ENCODE measurements around the gene RIC1.
"Not testable (repeated sequence)": the region's sequence is repeated elsewhere in the genome, so short reads cannot be mapped to it uniquely, and the experiment has no call there.

Gene RIC1

GRCh38 chr9:5735072-5735471 lies 106.2 kb downstream of the RIC1 start:
- no peak for DNase-seq

DNA sequence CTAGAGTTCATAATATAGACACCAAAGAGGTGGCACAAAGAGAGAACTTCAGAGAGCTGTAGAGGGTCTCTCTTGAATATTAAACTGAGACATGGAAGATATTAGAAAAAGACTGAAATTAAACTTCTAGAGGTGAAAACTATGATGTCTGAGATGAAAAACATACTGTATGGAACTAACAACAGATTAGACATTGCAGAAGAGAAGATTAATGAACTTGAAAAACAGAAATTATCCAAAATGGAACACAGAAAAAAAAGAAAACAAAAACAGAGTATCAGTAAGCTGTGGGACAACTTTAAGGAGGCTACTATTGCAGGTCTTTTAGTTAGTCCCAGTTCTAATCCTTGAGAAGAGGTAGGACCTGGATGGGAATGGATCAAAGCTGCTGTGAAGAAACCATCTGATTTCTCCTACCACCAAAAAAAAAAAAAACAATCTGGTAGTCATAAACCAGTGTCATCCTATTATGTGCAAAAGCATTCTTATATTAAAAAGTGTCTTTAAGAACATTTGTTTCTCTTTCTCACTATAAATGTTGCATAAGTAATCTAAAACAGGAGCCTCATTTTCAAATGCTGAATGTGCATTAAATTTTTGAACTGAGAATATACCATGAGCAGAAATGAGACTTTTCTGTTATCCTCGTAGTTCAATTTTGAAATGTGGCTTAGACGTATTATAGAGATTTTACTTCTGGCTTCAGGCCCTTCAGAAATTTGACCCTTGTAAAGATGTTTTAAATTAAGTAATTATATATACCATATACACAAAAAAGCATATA lies 107.8 kb downstream of the RIC1 start:
- no peak for DNase-seq

DNA sequence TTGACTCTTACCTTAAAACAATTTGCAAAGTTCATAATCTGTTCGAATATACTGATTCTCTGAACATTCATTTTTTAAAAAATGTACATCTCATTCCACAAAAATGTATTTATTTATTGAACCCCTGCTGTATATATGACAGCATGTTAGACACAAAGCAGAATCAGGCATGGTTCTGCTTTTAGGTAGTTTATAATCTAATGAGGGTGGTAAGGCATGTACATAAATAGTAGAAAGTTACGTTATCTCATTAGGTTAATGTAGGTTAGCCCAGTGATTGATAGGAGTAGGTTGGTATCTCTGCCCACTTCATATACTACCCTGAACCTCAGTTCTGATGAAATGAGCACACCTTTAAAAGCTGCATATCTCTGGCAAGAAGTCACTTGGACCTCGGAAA lies 114.2 kb downstream of the RIC1 start:
- no peak for DNase-seq

DNA sequence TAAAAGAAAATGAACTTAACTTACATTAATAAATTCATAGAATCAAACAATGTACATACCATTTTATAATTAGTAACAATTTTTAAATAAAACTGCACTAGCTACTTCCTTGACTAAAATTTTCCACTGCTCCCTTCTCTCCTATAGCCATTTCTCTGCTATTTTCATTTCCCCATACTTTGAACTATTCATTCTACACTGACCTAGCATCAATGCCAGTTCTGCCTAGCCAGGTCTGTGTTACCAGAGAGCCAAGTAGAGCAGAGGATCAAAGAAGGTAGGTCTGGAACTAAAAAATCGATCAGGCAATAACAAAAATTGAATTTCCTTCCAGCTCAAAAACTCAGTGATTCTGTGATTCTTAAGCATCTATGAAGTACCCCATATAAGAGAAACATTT lies 119.5 kb downstream of the RIC1 start:
- DNase-seq: no peak

DNA sequence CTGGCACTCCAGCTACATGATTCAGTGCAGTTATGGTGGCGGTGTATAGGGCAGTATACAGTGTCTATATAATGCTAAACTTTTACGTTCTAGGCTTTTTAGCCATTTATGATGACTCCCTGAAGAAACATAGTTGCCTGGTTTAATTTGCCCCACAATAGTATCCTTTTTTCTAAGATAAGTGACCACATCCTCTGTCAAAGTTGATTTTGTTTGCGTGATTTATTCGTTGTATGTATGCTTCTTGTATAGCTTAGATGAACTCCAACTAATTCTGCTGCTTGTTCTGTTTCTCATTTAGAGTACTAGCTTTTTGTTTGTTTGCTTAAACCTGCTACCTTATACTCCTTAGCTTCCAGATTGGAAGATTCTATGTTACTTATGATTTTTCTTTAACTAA lies 120.4 kb downstream of the RIC1 start:
- no peak for DNase-seq

DNA sequence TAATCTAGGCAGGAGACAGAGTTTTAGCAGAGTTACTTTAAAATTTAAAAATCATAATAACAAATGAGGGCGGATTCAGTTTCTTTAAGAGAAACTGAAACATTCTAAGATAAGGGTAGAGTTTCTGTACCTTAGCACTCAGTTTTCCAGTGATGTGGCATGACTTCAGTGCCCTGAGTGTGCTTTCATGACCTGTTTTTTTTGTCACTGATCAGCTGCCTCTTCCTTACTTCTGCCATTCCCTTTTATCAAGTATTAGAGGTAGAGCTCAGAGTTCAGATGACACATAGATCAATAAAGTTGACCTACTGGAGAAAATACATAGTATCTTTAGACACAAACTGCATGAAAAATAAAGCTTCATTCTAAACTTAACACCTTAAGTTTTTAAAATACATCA lies 121.7 kb downstream of the RIC1 start:
- DNase-seq: no peak

DNA sequence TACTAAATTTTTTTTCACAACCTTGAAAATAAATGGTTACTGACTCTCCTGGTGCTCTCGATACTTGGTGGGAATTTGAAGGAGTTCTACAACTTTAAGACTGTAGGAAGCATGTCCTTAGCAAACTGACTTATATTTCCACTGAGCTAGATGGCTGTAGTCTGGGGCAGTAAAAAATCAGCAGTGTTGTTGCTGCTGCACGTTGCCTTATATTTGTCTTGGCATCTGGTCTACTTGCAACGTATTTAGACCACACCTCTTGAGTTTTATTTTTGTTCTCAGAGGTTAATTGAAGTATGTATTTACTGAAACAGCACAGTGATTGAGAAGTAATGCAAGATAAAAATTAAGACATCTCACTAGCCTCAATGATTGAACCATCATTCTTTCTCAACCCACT lies 127.7 kb downstream of the RIC1 start:
- DNase-seq: no peak

GRCh38 chr9:5760338-5760737 lies 131.4 kb downstream of the RIC1 start:
- DNase-seq: no peak

- no peak for DNase-seq
Measured at GRCh38 chr9:5762421-5762820, 133.5 kb downstream of the RIC1 start.

DNA sequence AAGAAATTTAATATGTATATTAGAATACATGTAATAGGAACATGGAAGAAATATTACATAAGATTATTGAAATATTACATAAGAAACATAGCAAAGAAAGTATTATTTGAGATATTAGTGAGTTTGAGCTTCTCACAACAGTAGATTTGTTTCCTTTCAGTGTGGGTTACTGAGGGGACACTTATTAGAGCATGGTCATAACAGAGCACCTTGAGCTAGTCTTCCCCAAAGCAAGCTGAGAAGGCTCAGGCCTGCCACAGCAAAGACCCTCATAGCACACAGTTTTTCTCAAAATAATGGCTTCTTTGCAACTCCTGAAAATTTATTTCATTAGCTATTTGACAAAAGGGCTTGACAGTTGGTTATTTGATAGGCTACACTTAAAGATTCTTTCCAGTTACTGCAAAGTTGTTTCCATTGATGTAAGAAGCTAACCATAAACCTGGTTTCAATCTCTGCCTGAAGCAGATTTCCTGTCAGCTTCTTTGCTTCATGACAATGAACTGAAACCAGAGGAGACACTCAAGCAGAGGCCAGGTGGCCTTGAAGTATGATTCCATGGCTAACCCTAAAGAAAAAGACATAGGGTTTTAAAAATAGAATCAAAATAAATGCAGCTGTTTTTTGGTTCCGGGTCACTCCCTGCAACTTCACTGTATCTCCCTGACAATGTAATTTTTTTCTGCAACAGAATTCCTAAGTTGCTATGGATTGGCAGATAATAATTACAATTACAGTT lies 135.4 kb downstream of the RIC1 start:
- no peak for DNase-seq

- DNase-seq: no peak
Measured at GRCh38 chr9:5767968-5768932, 139.3 kb downstream of the RIC1 start.

DNA sequence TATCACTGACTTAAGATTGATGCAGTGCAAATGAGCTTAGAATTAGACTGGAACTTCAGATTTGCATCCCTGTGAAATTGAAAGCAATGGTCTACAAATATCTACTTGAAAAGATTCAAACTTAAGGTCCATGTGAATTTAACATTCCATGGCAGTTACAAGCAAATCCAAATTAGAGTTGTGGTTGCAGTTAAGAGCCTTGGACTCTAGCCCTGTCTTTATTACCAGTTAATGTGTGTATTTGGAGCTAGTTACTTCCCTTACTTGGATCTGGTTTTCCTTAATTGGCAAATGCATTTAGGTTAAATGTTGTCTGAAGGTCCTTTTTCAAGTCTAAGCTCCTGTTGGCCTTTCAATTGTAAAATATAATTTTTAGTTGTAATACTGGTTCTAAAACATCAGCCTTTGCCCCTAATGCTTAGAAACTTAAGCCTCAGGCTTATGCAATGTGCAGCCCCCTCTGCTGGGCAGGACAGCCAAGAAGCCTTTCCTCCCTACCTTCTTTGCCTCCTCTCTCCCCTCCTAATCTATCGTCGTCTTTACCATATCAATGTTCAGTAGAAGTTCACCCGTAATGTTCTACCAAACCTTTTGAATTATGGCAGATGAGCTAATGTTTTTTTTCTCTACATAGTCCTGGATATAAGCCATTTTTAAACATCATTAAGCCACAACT lies 144.6 kb downstream of the RIC1 start:
- DNase-seq: no peak

DNA sequence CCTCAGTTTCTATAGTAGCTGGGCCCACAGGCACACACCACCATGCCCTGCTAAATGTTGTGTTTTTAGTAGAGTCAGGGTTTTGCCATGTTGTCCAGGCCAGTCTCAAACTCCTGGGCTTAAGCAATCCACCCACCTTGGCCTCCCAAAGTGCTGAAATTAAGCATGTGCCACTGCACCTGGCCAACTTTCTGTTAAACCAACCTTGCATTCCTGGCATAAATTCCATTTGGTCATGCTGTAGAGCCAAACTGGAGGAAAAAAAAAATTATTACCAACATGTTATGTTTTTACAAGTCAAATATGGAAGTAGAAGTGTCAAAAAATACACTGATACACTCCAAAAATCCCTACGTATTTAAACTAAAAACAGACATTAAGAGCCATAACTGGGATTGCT lies 149.9 kb downstream of the RIC1 start:
- no peak for DNase-seq

DNA sequence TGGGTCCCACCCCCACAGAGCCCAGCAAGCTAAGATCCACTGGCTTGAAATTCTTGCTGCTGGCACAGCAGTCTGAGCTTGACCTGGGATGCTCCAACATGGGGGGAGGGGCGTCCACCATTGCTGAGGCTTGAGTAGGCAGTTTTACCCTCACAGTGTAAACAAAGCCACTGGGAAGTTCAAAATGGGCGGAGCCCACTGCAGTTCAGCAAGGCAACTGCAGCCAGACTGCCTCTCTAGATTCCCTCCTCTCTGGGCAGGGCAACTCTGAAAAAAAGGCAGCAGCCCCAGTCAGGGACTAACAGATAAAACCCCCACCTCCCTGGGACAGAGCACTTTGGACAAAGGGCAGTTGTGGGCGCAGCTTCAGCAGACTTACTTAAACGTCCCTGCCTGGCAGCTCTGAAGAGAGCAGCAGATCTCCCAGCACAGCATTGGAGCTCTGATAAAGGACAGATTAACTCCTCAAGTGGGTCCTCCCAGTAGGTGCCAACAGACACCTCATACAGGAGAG lies 150.9 kb downstream of the RIC1 start:
- not testable (repeated sequence) for DNase-seq

DNA sequence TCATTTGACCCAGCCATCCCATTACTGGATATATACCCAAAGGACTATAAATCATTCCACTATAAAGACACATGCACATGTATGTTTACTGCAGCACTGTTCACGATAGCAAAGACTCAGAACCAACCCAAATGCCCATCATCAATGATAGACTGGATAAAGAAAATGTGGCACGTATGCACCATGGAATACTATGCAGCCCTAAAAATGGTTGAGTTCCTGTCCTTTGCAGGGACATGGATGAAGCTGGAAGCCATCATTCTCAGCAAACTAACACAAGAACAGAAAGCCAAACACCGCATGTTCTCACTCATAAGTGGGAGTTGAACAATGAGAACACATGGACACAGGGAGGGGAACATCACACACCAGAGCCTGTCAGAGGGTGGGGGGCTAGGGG lies 154.5 kb downstream of the RIC1 start:
- not testable (repeated sequence) for DNase-seq

DNA sequence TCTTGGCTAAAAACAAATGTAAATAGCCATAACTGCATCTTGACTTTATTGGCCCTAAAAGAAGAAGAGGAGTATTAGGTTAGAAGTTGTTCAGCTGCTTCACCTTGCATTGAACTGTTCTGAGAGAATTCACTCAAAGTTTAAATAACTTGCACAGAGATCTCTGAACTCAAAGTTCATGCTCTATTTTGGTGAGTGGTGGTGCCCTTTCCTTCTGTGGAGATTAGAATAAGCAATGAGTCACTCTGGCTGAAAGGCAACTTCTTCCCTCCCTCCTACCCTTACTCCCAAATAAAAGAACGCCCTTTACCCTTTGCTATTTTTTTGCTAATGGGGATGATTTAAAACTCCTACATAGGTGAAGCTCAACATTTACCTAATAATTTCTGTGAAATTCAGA lies 155.1 kb downstream of the RIC1 start:
- no peak for DNase-seq

DNA sequence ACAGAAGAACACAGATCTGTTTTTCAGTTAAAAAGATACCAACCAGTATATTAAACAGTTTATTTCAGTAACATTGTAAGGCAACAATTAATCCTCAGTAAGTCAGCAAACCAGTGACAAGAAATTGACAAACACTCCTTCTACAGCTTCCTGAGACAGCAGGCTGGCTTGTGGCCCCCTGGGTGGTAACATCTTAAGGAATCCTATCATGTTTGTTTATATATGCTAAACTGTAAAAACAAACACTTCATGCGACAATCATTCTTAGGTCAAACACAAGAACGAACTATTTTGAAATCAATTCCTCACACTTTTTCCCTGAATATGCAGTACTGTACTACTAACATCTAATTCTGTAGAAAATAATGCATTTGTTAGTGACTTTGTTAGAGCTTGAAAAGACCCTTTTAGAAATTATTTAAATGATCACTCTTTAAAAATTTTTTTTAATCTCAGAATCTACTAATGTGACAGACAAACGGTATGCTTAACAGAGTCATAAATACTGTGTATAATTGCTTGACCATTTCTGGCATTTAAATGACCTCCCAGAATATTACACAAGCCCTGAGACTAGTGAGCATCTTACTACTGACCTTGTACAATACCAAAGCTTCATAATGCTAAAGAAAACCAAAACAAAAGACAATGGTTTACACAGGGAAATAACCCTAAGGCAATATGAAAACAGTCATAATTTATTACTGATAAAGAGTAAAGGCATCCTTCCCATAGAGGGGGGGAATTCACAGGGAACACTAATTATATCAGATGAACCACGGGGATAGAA lies 155.8 kb downstream of the RIC1 start:
- DNase-seq: no peak

DNA sequence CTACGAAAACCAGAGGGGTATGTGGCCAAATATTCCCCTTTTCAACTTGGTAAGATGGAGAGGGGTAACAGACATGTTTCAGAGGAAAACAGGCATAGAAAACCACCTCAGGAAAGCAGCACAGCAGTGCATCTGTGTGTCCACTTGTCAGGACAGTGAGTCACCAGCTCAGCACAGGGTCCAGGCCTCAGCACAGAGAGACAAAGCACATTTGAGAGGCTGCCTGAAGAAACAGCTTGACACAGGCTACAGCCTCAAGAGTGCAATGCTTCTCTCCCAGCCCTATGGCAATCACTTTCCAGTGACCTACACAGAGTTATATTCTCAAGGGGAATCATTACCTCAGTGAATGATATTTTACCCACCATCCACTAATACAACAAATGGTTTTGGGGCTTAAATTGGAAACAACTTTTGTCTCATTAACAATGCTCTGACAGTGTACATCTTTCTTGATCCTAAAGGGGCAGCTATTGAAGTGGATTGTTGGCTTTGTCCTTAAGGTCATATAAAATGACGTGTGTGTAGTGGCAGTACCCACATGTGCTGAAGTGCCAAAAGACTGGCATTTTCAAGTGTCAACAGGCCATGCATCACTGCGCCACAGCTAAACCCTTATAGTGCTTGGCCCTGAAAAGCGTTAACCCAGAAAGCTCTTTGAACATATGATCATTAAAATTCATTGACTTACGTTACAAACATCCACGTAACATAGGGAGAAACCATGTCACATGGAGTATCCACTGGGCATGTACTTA lies 157.6 kb downstream of the RIC1 start:
- DNase-seq: no peak

DNA sequence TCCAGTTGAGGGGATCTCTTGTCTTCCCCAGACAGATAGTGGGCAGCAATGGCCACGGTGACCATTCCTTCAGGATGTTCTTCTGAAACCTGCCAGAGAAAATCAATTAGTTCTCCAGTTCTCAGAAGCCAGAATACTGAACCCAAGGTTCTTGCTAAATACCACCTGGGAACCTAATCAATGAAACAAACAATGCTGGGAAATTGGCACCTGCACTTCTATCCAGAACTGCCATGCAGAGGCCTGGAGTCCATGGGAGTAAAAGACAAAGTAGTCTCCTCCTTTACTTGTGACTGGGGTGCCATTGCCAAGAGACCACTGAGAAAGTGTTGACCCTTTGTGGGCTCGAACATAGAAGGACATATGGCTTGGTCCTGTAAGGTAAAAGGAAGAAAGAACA lies 158.3 kb downstream of the RIC1 start:
- DNase-seq: no peak

DNA sequence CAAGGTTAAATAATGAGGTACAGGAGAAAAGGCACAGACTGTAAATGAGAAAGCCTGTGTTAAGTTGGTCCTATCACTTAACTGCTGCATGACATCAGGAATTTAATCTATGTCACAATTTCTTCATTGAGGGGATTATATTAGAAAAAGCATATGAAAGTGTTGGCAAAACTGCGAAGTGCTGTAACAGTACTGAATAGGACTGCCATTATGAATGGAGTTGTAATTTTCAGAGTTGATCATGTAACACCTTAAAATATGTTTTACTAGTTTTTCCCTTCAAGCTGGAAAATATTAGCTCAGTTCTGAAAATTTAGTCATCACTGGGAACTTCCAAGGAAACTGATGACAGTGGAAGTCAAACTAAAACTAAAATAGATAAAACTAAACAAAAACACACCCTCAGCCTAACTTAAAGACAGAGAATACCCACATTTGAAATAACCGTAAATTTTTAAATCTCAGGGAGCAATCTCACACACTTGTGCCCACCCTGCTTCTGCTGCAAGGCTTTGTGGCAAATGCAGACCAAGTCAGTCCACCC lies 158.9 kb downstream of the RIC1 start:
- DNase-seq: no peak

DNA sequence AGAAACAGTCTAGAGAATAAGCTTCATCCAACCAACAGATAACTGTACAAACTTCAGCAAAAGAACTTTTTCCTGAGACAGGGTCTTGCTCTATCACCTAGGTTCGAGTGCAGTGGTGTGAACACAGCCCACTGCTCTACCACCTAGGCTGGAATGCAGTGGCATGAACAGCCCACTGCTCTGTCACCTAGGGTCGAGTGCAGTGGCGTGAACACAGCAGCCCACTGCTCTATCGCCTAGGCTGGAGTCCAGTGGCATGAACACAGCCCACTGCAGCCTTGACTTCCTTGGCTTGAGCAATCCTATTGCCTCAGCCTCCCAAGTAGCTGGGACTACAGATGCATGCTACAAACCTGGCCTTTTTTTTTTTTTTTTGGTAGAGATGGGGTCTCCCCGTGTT lies 160.6 kb downstream of the RIC1 start:
- DNase-seq: no peak
